T-helper 17 cell (primary cell): ENCODE data around the gene SIX3. TPM values are rescaled to one million over a fixed set of nuclear protein-coding genes. Genes with fewer than 3 reads are reported as not detected.

Experiments
- ATAC-seq: fragments of 150-1000 bp; cut with Tn5 transposase; 2 replicates; pipeline ENCODE4 v1.10.0; 2021; ENCODE audit warnings: mild to moderate bottlenecking, moderate library complexity
- DNase-seq, 3 donors: peaks; one replicate each; pipeline versions ENCODE4 v3.0.0 to v3.0.0-alpha.2; 2020 to 2021
- H3K9me3 ChIP-seq: one replicate; pipeline ENCODE4 v1.7.0; 2013; ENCODE audit warnings: low read length, mild to moderate bottlenecking; ENCODE audit not compliant: control insufficient read depth, poor library complexity, severe bottlenecking
- H3K27ac Mint-ChIP-seq: one replicate; pipeline ENCODE4 v1.8.0; 2022; ENCODE audit warnings: mild to moderate bottlenecking, moderate library complexity, mixed read lengths
- H3K27me3 Mint-ChIP-seq: one replicate; pipeline ENCODE4 v1.8.0; 2022; ENCODE audit warnings: mixed read lengths
- H3K36me3 Mint-ChIP-seq: one replicate; pipeline ENCODE4 v1.8.0; 2022; ENCODE audit warnings: low read depth, mixed read lengths
- H3K4me1 Mint-ChIP-seq: one replicate; pipeline ENCODE4 v1.8.0; 2022; ENCODE audit warnings: mild to moderate bottlenecking, mixed read lengths
- H3K4me3 Mint-ChIP-seq: one replicate; pipeline ENCODE4 v1.8.0; 2022; ENCODE audit warnings: mild to moderate bottlenecking, moderate library complexity, mixed read lengths
- total RNA-seq, 4 donors: library from RNA in 2 of 4; stranded (reverse) in 2 of 4; gene quantifications; one replicate each; pipeline ENCODE4 v1.2.3 and lab custom pipeline; 2022 to 2026

SIX3 gene
- total RNA-seq, 2 donors from 2014 or later: not detected

DNA sequence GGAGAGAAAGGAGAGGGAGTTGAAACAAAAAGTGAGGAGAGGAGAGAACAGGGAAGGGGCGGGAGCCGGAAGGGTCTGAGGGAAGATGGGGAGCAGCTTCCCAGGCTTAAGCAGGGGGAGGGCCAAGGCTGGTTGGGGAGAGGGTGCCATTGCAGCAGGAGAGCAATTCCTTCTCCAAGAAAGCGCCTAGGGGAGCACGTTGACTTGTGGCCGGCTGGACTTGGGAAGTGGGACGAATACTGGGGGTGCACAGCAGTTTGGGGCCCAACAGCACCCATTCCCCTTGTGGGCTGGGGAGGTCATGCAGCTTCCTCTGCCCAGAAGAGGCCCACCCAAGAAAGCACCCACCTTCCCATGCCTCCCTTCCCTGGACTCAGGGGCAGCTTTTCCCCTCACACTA, 9.6 kb downstream of the SIX3 start:
- no peak for ATAC-seq
- Mint-ChIP-seq H3K27me3 (peaks cover 89% of the 10 kb centered on the region), H3K4me3 (peak overlapping the region; percentile 71), H3K4me1 (peaks cover 31% of the 10 kb centered on the region), H3K36me3 (peaks cover 11% of the 10 kb centered on the region), H3K27ac (no peak overlapping the region)
- no peaks in the 10 kb centered on the region for H3K9me3 ChIP-seq
- DNase-seq: no peak

DNA sequence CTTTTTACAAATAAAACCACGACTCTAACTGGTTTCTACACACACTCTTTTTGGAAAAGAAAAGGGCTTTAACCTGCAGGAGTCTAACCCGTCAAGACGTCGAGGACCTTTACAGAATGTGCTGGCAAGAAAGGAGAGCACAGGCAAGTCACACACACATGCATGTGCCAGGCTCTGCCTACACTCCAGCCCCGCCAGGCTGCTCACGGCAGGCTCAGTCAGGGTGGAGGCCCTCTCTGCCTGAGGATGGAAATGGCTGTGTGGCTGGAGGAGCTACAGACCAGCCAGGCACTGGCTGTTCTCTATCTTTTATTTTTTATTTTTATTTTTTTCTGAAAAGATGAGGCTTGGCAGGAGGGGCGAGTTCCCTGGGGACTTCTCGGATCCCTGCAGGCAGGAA, 10.2 kb downstream of the SIX3 start:
- Mint-ChIP-seq H3K36me3 (peaks cover 11% of the 10 kb centered on the region), H3K27ac (no peak overlapping the region), H3K27me3 (peaks cover 92% of the 10 kb centered on the region), H3K4me3 (peak overlapping the region; percentile 71), H3K4me1 (peaks cover 31% of the 10 kb centered on the region)
- ATAC-seq: no peak
- H3K9me3 ChIP-seq: no peaks in the 10 kb centered on the region
- no peak for DNase-seq

DNA sequence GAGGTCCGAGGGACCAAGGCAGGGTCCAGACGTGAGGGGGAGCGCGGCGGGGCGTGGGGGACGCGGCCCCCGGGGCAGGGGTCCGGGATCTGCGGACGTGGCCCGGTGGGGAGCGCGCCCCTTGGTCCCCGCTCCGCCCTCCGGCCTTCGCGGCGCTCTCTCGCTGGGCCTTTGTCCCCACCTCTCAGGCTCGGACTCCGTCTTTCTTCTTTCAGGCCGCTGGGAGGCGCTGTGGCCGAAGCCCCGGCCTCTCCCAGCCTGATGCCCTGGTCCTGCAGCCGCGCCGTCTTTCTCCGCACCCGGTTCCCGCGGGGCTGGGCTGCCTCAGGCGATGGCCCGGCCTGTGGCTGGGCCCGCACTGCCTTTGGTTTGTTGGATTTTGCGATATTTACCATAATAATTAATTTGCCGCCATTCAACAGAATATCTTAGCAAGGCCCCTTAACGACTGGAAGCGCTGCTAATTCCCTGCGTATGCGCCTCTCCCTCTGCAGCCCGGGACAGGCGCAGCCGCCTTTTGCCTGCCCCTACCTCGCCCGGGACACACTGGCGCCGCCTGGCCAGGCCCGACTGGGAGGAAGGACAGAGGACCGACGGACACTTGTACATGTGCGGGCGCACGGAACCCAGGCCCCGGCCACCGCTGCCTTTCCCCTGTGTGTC, 10.8 kb downstream of the SIX3 start:
- peaks cover 91% of the 10 kb centered on the region for H3K27me3 Mint-ChIP-seq
- H3K4me3 Mint-ChIP-seq: peak overlapping the region; percentile 61
- no peak overlapping the region for H3K27ac Mint-ChIP-seq
- peak; percentile 56 for ATAC-seq
- peaks cover 31% of the 10 kb centered on the region for H3K4me1 Mint-ChIP-seq
- H3K9me3 ChIP-seq: no peaks in the 10 kb centered on the region
- DNase-seq: no peak
- peaks cover 11% of the 10 kb centered on the region for H3K36me3 Mint-ChIP-seq

DNA sequence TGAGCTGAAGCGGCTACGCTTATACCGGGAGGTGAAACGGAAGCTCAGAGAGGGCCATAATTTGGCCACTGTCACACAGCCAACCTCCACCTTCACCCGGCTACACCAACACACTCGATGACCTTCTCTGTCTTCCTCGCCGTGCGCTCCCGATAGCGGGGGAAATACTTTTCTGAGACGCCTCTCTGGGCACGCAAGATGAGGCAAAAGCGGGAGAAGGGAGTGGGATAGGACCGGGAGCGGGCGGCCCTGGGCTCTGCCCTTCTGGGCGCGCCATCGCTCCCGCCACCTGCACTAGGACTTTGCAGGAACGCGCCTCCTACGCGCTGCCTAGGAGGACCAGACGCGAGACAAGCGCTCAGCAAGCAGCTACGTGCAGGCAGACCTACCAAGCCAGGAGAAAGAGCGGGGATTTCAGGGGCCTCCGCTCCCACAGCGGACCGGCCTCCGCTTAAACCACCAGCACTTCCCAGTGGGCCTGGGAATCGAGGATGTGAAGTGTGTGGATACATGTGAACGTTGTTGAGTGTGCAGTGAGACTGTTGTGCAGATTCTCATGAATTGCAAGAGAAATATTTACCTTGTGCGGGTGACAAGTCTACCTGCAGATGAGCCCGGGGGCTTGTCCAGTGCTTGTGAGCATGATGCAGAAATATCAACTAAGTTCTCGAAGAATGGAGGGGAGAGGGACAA, 11.4 kb downstream of the SIX3 start:
- DNase-seq: no peak
- Mint-ChIP-seq H3K27me3 (peaks cover 89% of the 10 kb centered on the region), H3K27ac (no peak overlapping the region), H3K36me3 (peaks cover 11% of the 10 kb centered on the region), H3K4me1 (peaks cover 31% of the 10 kb centered on the region), H3K4me3 (peak overlapping the region; percentile 61)
- no peaks in the 10 kb centered on the region for H3K9me3 ChIP-seq
- ATAC-seq: no peak

DNA sequence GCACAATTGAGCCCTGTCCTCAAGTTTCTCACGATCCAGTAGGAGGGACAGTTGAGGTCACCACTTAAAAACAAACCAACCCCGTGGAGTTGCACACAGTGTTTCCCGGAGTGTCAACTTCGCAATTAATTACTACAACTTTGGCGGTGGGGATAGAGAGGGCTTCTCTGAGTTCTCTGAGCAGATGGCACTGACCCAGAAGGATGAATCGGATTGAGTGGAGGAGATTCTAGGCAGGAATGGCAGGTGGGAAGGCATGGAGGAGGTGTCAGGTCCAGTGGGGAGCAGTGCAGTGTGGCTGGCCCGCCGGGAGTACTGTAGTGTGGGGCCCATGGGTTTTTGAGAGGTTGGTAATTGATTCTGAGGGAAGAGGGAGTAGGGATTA, 12.0 kb downstream of the SIX3 start:
- H3K9me3 ChIP-seq: no peaks in the 10 kb centered on the region
- H3K36me3 Mint-ChIP-seq: peaks cover 11% of the 10 kb centered on the region
- DNase-seq (no peak), ATAC-seq (no peak)
- no peak overlapping the region for H3K27ac Mint-ChIP-seq
- H3K27me3 Mint-ChIP-seq: peaks cover 89% of the 10 kb centered on the region
- H3K4me3 Mint-ChIP-seq: peak overlapping the region; percentile 63
- peaks cover 32% of the 10 kb centered on the region for H3K4me1 Mint-ChIP-seq

DNA sequence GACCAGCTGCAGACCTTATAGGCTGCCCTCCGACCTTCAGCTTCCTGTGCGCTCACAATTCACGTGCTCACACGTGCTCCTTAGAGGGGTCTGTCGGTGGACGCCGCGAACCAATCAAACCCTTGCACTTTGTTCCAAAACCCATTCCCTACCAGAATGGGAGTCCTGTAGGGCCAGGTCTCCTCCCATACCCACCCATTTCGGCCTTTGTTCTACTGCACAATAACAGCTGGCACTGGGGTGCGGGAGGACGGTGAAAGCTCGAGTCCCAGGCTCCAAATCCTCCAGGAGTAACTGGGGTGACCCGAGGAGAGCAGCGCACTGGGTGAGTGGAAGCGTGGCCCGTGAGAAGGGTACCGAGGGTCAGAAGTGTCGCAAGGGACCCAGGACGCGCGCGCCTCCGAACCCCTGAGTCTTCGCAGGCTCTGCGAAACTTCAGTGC, 13.0 kb downstream of the SIX3 start:
- no peak for DNase-seq
- no peak for ATAC-seq
- Mint-ChIP-seq H3K4me1 (peaks cover 31% of the 10 kb centered on the region), H3K4me3 (no peak overlapping the region), H3K27me3 (peaks cover 85% of the 10 kb centered on the region), H3K27ac (no peak overlapping the region), H3K36me3 (peaks cover 11% of the 10 kb centered on the region)
- no peaks in the 10 kb centered on the region for H3K9me3 ChIP-seq

DNA sequence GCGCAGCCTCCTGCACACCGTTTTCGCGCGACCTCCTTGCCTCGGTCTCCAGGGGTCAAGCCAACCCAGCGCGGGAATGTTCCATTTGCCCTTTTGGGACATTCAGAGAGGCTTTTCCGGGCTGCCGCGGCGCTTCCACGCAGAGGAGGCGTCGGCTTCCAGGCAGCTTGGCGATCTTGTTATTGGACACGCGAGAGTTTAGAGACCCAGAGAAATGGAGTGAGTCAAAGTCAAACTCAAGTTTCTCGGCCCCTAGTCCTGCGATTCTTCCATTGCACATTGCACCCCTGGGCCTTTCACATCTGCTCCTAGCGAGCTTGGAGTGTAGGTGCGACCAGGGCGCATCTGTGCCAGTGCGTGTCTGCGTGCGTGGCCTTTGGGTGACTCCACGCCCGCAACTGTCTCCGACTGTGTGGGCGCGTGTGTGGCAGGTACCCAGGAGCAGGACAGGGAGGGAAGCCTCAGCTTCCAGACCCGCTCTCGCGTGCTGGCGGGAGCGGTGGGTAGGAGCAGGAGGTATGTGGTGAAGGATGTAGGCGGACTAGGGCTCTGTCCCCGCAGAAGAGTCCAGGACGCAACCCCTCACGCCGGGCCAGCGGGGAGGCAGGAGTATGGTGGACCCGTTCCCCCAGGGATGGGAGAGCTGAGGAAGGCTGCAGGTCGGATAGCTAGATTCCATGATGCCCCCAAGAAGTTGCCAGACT, 13.5 kb downstream of the SIX3 start:
- Mint-ChIP-seq H3K4me3 (peak overlapping the region; percentile 77), H3K27ac (no peak overlapping the region)
- no peak for DNase-seq

DNA sequence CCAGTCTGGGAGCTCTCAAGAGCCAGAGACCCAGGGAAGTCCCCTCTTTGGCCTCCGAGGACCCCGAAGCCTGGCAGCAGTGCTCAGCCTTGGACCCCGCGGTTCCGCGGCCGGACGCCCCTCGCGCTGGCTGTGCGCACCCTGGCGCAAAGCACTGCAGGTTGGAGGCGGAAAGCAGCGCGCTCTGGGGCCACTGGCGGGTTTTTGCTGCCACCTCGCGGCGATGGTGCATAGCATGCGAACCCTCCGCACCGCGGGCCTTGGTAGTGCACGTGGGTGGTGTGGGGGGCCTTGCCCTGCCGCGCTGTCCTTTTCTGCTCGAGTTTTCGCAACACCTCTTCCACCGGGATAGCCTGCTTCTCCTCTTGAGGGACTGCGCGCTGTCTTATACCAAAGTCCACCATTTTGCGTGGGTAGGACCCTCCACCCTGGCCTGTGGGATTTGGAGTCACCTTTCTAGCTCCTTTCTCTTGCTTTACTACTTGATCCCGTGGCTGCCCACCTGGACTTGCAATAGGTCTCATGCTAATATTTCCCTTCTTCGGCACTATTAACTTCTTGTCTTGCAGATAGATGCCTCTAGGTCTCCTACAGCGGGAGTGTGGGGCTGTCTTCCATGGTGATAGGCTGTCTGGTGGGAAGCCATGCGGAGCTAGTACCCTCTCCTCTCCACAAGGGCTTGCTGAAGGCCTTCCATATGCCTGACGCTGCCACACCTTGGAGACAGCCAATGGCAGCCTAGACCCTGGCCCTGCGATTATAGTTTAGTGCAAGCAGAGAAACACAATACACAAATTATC, 14.3 kb downstream of the SIX3 start:
- Mint-ChIP-seq H3K36me3 (peaks cover 5% of the 10 kb centered on the region), H3K4me3 (peak overlapping the region; percentile 77), H3K27me3 (peaks cover 83% of the 10 kb centered on the region), H3K27ac (no peak overlapping the region), H3K4me1 (peaks cover 25% of the 10 kb centered on the region)
- no peaks in the 10 kb centered on the region for H3K9me3 ChIP-seq
- DNase-seq: peak; percentile 52 to 70 (median 61)
- peak; percentile 83 for ATAC-seq

More for the DNA sequence above, 13.5 kb downstream of the SIX3 start:
- Mint-ChIP-seq H3K36me3 (peaks cover 11% of the 10 kb centered on the region), H3K27me3 (peaks cover 88% of the 10 kb centered on the region), H3K4me1 (peaks cover 30% of the 10 kb centered on the region)
- no peak for ATAC-seq
- H3K9me3 ChIP-seq: no peaks in the 10 kb centered on the region

DNA sequence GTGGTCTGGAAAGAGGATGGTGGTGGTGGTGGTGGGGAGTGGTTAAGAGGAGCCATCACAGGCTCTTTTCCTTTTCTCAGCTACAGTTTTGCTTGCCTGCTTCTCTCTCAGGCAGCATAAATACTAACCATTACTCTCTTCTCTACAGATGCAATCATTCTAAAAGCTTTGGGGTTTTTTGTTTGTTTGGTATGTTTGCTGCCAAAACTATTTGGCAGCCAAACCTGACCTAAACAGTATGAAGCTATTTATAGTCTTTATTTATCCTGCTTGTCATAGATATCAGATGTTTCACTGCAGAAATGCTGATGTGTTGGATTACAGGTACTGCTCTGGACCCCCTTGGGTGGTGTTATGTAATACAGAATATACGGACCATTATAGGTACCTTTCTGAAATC, 15.3 kb downstream of the SIX3 start:
- ATAC-seq: no peak
- H3K27ac Mint-ChIP-seq: no peak overlapping the region
- peaks cover 18% of the 10 kb centered on the region for H3K4me1 Mint-ChIP-seq
- no peaks in the 10 kb centered on the region for H3K9me3 ChIP-seq
- H3K4me3 Mint-ChIP-seq: no peak overlapping the region
- H3K27me3 Mint-ChIP-seq: peaks cover 83% of the 10 kb centered on the region
- H3K36me3 Mint-ChIP-seq: no peaks in the 10 kb centered on the region
- DNase-seq: no peak

DNA sequence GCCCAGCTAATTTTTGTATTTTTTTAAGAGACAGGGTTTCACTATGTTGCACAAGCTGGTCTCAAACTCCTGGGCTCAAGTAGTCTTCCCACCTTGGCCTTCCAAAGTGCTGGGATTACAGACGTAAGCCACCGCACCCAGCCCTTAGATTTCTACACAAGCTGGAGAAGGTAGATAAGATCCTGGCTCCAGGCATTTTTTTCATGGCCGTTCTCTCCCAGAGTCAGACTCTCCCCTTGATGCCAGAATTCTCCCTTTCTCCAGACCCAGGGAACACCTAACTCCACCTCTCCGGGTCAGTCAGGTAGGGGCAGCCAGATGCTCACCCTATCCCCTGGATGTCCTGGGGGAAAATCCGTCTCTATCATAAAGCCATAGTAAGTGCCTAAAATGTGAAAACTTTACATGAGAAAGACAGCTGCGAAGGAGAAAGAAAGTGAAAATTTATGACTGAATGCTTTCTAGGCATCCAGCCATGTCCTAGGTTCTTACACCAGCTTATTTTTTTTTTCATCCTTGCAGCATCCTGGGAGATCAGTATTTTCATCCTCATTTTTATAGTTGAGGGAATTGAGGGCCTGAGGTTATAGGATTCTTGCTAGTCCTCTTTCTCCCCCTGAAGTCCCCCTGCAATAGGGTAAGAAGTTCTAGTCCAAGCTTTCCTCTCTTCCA, 16.3 kb downstream of the SIX3 start:
- no peak for DNase-seq
- no peaks in the 10 kb centered on the region for H3K36me3 Mint-ChIP-seq
- ATAC-seq: no peak
- H3K27ac Mint-ChIP-seq: no peak overlapping the region
- H3K9me3 ChIP-seq: no peaks in the 10 kb centered on the region
- peaks cover 17% of the 10 kb centered on the region for H3K4me1 Mint-ChIP-seq
- peaks cover 86% of the 10 kb centered on the region for H3K27me3 Mint-ChIP-seq
- H3K4me3 Mint-ChIP-seq: no peak overlapping the region

DNA sequence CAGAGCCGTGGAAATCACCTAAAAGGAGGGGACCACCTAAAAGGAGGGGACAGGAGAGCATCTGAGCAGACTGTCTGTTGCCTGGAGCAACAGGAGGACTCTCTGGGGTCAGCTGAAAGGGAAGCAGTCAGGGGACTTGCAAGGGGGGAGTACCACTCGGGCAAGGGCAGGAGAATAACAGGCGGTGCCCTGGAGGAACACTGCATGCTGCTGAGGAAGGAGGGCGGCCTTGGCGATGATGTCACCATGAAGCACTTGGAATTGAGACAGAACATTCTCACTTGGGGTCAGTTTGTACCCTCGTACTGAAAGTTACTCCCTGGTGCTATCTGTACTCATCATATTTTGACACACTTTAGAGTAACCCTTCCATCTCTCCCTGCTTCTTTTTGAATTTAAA, 18.4 kb downstream of the SIX3 start:
- Mint-ChIP-seq H3K4me1 (peaks cover 8% of the 10 kb centered on the region), H3K27me3 (peaks cover 86% of the 10 kb centered on the region), H3K27ac (no peak overlapping the region), H3K4me3 (peak overlapping the region; percentile 53), H3K36me3 (no peaks in the 10 kb centered on the region)
- no peak for ATAC-seq
- H3K9me3 ChIP-seq: no peaks in the 10 kb centered on the region
- no peak for DNase-seq

DNA sequence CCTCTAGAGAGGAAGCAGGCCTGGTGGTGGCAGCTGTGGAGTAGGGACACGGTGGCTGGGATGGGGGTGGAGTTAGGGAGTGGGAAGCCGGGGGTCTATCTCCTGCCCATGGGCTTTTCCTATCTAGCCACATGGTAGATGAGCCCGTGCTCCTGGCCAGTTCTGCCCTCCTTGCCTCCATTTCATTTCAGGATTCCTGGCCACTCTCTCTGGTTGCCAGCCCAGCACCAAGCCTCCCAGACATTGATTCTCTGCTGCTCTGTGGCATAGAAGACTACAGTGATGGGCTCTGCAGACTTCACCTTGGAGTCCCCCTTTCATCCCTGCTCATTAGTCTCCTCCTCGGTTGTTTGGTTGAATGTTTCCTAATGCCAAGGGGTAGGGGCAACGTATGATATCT, 19.4 kb downstream of the SIX3 start:
- no peaks in the 10 kb centered on the region for H3K9me3 ChIP-seq
- H3K27ac Mint-ChIP-seq: no peak overlapping the region
- no peak for DNase-seq
- H3K36me3 Mint-ChIP-seq: no peaks in the 10 kb centered on the region
- H3K27me3 Mint-ChIP-seq: peaks cover 86% of the 10 kb centered on the region
- H3K4me3 Mint-ChIP-seq: no peak overlapping the region
- ATAC-seq: no peak
- peaks cover 4% of the 10 kb centered on the region for H3K4me1 Mint-ChIP-seq
